ENCODE data around the gene TBC1D5.

GRCh38 chr3:17771177-17772017 is 29.0 kb upstream of the TBC1D5 start:
- TF ChIP-seq CEBPB (IDR thresholded peaks at IDR 0.05): no peak
- TF ChIP-seq CTCF (IDR thresholded peaks at IDR 0.05): no peak

Measured in A549 (cell line).